Esophagus squamous epithelium (tissue), 4 donors: ENCODE data around the gene SYNPO.

Experiments used
- POLR2A ChIP-seq, 4 donors: fragments of 450-650 bp; IDR thresholded peaks; one replicate each; pipeline ENCODE4 v1.6.1; 2017; ENCODE audit warnings: antibody characterized with exemption in 4 of 4, mild to moderate bottlenecking in 4 of 4, moderate library complexity in 3 of 4
- TF ChIP-seq, protein P1 (sequence below), 6 experiments: fragments of 450-650 bp in 4 of 6; fragments of 200-600 bp in 2 of 6; sonication (generic) in 2 of 6; IDR thresholded peaks; one replicate each; pipeline ENCODE4 v1.5.1; 2016 to 2019; ENCODE audit warnings: antibody characterized with exemption in 6 of 6, mild to moderate bottlenecking in 4 of 6, moderate library complexity in 4 of 6

DNA sequence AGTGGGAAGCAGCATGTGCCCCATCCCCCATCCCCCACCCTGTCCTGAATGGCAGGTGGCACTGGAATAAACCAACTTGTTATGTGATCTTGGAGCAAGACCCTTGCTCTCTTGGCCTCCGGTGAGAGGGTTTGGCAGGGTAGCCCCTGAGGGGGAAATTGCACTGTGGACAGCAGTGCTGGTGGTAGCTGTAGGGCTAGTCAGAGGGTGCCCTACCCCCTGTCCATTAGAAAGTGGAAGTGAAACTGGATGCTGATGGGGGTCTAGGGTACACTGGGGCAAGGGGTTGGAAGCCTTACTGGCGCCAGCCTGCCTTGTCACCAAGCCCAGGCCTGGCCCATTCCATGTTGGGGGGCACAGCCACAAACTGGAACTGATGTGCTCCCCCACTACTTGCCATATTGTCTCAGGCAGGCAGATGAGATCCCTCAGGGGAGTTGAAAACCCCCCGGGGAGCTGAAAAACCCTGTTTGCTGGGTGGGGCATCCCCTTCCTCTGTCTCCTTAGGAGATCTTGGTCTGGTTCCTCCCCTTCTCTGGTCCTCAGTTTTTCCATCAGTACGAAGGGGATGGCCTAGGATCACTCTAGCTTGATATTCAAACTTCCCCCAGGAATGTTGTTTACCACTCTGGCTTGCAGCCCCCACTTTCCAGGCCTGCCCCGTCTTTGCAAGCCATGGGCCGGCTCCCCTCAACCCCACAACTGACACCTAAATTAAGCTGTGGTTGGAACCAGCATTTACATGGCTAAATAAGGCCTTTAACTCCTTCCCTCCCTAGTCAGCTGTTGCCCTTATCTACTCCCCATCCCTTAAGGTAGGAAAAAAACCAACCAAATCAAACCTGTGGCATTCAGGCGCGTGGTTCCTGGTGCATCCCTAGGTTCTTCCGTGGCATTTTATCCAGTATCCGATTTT lies 14.4 kb upstream of the SYNPO start:
- TF ChIP-seq, protein P1, sequence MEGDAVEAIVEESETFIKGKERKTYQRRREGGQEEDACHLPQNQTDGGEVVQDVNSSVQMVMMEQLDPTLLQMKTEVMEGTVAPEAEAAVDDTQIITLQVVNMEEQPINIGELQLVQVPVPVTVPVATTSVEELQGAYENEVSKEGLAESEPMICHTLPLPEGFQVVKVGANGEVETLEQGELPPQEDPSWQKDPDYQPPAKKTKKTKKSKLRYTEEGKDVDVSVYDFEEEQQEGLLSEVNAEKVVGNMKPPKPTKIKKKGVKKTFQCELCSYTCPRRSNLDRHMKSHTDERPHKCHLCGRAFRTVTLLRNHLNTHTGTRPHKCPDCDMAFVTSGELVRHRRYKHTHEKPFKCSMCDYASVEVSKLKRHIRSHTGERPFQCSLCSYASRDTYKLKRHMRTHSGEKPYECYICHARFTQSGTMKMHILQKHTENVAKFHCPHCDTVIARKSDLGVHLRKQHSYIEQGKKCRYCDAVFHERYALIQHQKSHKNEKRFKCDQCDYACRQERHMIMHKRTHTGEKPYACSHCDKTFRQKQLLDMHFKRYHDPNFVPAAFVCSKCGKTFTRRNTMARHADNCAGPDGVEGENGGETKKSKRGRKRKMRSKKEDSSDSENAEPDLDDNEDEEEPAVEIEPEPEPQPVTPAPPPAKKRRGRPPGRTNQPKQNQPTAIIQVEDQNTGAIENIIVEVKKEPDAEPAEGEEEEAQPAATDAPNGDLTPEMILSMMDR (IDR thresholded peaks at IDR 0.05) = no peak
- no peak for TF ChIP-seq POLR2A (IDR thresholded peaks at IDR 0.05)
